IMR-90 (cell line): ENCODE results near the gene PLA2G4C. TPM values are rescaled to one million over a fixed set of nuclear protein-coding genes. Genes with fewer than 3 reads are reported as not detected.
"Not testable (repeated sequence)": the region's sequence is repeated elsewhere in the genome, so short reads cannot be mapped to it uniquely, and the experiment has no call there.

Experiments
- ATAC-seq: fragments of 200-7000 bp; cut with Tn5 transposase; 2 replicates; pipeline ENCODE4 v1.9.1; 2020; ENCODE audit warnings: low read depth, mild to moderate bottlenecking, moderate library complexity
- BruUV-seq: library from RNA; stranded (reverse); fragments of 400-500 nt; replicated peaks from 2 replicates; lab custom pipeline; 2021; lab: Mats Ljungman, UMichigan
- CTCF ChIA-PET: fragments of 300-600 bp; formaldehyde crosslinking; extraction: SDS; loops from one replicate; lab custom pipeline; 2021; ENCODE audit warnings: antibody characterized with exemption; lab: Yijun Ruan, JAX
- POLR2A ChIA-PET: fragments of 300-600 bp; sonication (Branson Sonifier 250); formaldehyde crosslinking; loops from one replicate; lab custom pipeline; 2022; ENCODE audit warnings: antibody characterized with exemption; ENCODE audit not compliant: unreplicated experiment; lab: Charles Lee
- DNase-seq: peaks from one replicate; pipeline ENCODE4 v3.0.0; 2013
- H2AFZ ChIP-seq: replicated peaks from 2 replicates; pipeline ENCODE3; 2013; ENCODE audit warnings: low read length, mild to moderate bottlenecking; ENCODE audit not compliant: poor library complexity
- H2AK5ac ChIP-seq: 2 replicates; pipeline ENCODE4 v1.6.1; 2013; ENCODE audit warnings: low read depth, low read length, inconsistent platforms
- H2AK9ac ChIP-seq: replicated peaks from 2 replicates; pipeline ENCODE3; 2013; ENCODE audit warnings: mild to moderate bottlenecking, low read depth, low read length, moderate library complexity; ENCODE audit not compliant: poor library complexity
- H2BK120ac ChIP-seq: 2 replicates; pipeline ENCODE4 v1.6.1; 2013; ENCODE audit warnings: low read depth, low read length, inconsistent platforms
- H2BK15ac ChIP-seq: 3 replicates; pipeline ENCODE4 v1.6.1; 2013; ENCODE audit warnings: low read depth, low read length, inconsistent platforms
- H2BK20ac ChIP-seq: 2 replicates; pipeline ENCODE4 v1.6.1; 2013; ENCODE audit warnings: low read depth, mild to moderate bottlenecking, inconsistent platforms, low read length, moderate library complexity
- H2BK5ac ChIP-seq: 2 replicates; pipeline ENCODE4 v1.6.1; 2013; ENCODE audit warnings: mild to moderate bottlenecking, low read depth, low read length, inconsistent platforms; ENCODE audit not compliant: poor library complexity, severe bottlenecking
- H3K14ac ChIP-seq: replicated peaks from 2 replicates; pipeline ENCODE4 v1.6.1; 2013; ENCODE audit warnings: low read depth, low read length, inconsistent platforms
- H3K18ac ChIP-seq: 2 replicates; pipeline ENCODE4 v1.6.1; 2013; ENCODE audit warnings: low read depth, low read length, control low read depth
- H3K23ac ChIP-seq: 2 replicates; pipeline ENCODE4 v1.6.1; 2013; ENCODE audit warnings: low read depth, low read length, inconsistent platforms
- H3K27ac ChIP-seq: 2 replicates; pipeline ENCODE4 v1.5.1; 2013; ENCODE audit warnings: mild to moderate bottlenecking, control low read depth, low read length; ENCODE audit not compliant: insufficient read depth
- H3K27me3 ChIP-seq: 2 replicates; pipeline ENCODE4 v1.6.1; 2013; ENCODE audit warnings: low read length; ENCODE audit not compliant: control insufficient read depth, insufficient read depth
- H3K36me3 ChIP-seq: 2 replicates; pipeline ENCODE4 v1.6.1; 2013; ENCODE audit warnings: low read length, mixed read lengths; ENCODE audit not compliant: control insufficient read depth, insufficient read depth
- H3K4ac ChIP-seq: 2 replicates; pipeline ENCODE4 v1.6.1; 2013; ENCODE audit warnings: low read depth, low read length, inconsistent platforms
- H3K4me1 ChIP-seq: 2 replicates; pipeline ENCODE4 v1.6.1; 2013; ENCODE audit warnings: low read length, mixed read lengths; ENCODE audit not compliant: control insufficient read depth, insufficient read depth
- H3K4me2 ChIP-seq: 2 replicates; pipeline ENCODE4 v1.6.1; 2013; ENCODE audit warnings: low read depth, mild to moderate bottlenecking, control low read depth, low read length, moderate library complexity
- H3K4me3 ChIP-seq: 2 replicates; pipeline ENCODE4 v1.5.1; 2013; ENCODE audit warnings: low read depth, mild to moderate bottlenecking, control low read depth, low read length, moderate library complexity; ENCODE audit not compliant: insufficient read depth
- H3K56ac ChIP-seq: 2 replicates; pipeline ENCODE4 v1.6.1; 2013; ENCODE audit warnings: low read length, inconsistent platforms; ENCODE audit not compliant: insufficient read depth; ENCODE audit errors: extremely low read depth
- H3K79me1 ChIP-seq, 2 experiments: 2 replicates each; pipeline ENCODE4 v1.6.1; 2013; ENCODE audit warnings: low read length in 2 of 2, inconsistent platforms in 1 of 2, low read depth in 1 of 2
- H3K9ac ChIP-seq: 2 replicates; pipeline ENCODE4 v1.6.1; 2013; ENCODE audit warnings: low read depth, low read length, control low read depth
- H3K9me1 ChIP-seq: 2 replicates; pipeline ENCODE4 v1.6.1; 2013; ENCODE audit warnings: low read length, inconsistent platforms; ENCODE audit not compliant: insufficient read depth
- H3K9me3 ChIP-seq: 2 replicates; pipeline ENCODE4 v1.6.1; 2013; ENCODE audit warnings: low read length; ENCODE audit not compliant: control insufficient read depth, insufficient read depth
- H4K20me1 ChIP-seq: 2 replicates; pipeline ENCODE4 v1.6.1; 2013; ENCODE audit warnings: low read length, inconsistent platforms; ENCODE audit not compliant: insufficient read depth
- H4K5ac ChIP-seq: 2 replicates; pipeline ENCODE4 v1.6.1; 2013; ENCODE audit warnings: mild to moderate bottlenecking, low read depth, low read length, control low read depth
- H4K8ac ChIP-seq, 2 experiments: 2 replicates each; pipeline ENCODE4 v1.6.1; 2013; ENCODE audit warnings: low read depth in 2 of 2, low read length in 2 of 2, control low read depth in 1 of 2, inconsistent platforms in 1 of 2
- H4K91ac ChIP-seq: 2 replicates; pipeline ENCODE4 v1.6.1; 2013; ENCODE audit warnings: low read depth, low read length, inconsistent platforms; ENCODE audit not compliant: insufficient read depth
- WGBS, 2 experiments: methylation state at CpG; one replicate each; pipeline versions ENCODE4 v1.1.5 to v1.1.7; 2013; ENCODE audit warnings: missing lambda C conversion rate in 2 of 2; ENCODE audit not compliant: insufficient read length in 1 of 2; ENCODE audit errors: extremely low coverage in 2 of 2; 5-methylcytosine and 5-hydroxymethylcytosine counted together
- dilution Hi-C: fragments of 300-500 bp; cut with HindIII; formaldehyde crosslinking; loops from one replicate; pipeline ENCODE4 v1.14.3; 2018; ENCODE audit warnings: low sequenced_read_pairs; ENCODE audit not compliant: unreplicated experiment
- in situ Hi-C: fragments of 300-500 bp; cut with MboI; formaldehyde crosslinking; loops from 3 replicates; pipeline ENCODE4 v1.14.3; 2019; ENCODE audit warnings: low sequenced_read_pairs, inconsistent platforms, mixed read lengths
- intact Hi-C: fragments of 100-400 bp; cut with micrococcal nuclease; formaldehyde crosslinking; loops from 2 replicates; pipeline ENCODE4 v1.10.0; 2022
- polyA plus RNA-seq, 3 experiments: library from polyadenylated mRNA; depleted of rRNA; stranded (reverse); fragments of >200 nt; gene quantifications; 2 replicates each; pipeline ENCODE4 v1.2.3, GENCODE V29; 2012; ENCODE audit warnings: low replicate concordance in 1 of 3
- total RNA-seq: library from RNA; depleted of rRNA; stranded (reverse); fragments of >200 nt; gene quantifications from 2 replicates; pipeline ENCODE4 v1.2.3, GENCODE V29; 2012

The PLA2G4C gene
- total and polyA plus RNA-seq, 2 of the 4 experiments (the other 2 are of a cell fraction) = 4.3 to 5.7 TPM

- H4K91ac ChIP-seq, H3K79me1 ChIP-seq, DNase-seq, H3K36me3 ChIP-seq, H3K56ac ChIP-seq, H2BK15ac ChIP-seq, H3K4me3 ChIP-seq, H2AK5ac ChIP-seq, CTCF ChIA-PET, intact Hi-C loops, H3K9me3 ChIP-seq, H3K23ac ChIP-seq, H2AFZ ChIP-seq, H3K9me1 ChIP-seq, H3K4me1 ChIP-seq, H3K27me3 ChIP-seq, H3K4me2 ChIP-seq, in situ Hi-C loops, H3K18ac ChIP-seq, H3K9ac ChIP-seq, BruUV-seq, H2BK20ac ChIP-seq, H4K20me1 ChIP-seq, H2BK5ac ChIP-seq, H3K4ac ChIP-seq, dilution Hi-C loops, H4K8ac ChIP-seq, ATAC-seq, H4K5ac ChIP-seq, H3K27ac ChIP-seq, POLR2A ChIA-PET, H3K14ac ChIP-seq, H2AK9ac ChIP-seq, H2BK120ac ChIP-seq: not testable (repeated sequence)
- no CpG with 5 or more reads among the region's 6 CpGs for WGBS, 2 experiments
These were observed 21.6 kb downstream of the PLA2G4C start for GRCh38 chr19:48088991-48089390.
